ENCODE results near the gene NEDD4.
A peak's percentile ranks its signal among the peaks of the same experiment; 100 is the strongest.
"Not testable (repeated sequence)": the region's sequence is repeated elsewhere in the genome, so short reads cannot be mapped to it uniquely, and the experiment has no call there.

The NEDD4 gene

DNA sequence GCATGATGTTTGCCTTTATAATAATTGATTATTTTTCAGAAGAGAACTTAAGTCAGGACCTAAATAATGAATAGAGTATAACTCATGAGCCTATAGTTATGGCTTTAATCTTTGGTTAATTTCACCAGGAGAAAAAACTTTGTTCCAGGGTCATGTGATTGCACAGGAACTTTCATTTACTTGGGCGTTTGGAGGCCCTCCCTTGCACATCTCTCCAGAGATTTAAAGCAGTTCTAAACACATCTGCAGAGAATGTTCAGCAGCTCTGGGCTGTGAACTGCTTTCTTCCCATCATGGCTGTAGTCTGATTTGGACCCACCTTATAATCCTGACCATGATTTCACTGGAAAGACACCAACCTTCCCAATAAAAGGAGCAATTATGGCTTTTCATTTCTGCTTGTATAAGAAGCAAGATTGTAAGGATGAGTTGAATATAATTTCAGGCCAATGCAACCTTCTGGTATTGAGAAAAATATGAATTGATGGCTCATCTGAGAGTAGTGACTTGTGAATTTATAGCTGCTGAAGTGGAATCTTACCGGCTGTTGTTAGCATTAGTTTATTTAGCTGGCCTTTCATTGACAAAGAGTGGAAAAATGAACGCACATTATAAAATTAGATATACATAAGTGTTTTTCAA lies 169.6 kb downstream of the NEDD4 start:
- DNase-seq, result peak; percentile 45

DNA sequence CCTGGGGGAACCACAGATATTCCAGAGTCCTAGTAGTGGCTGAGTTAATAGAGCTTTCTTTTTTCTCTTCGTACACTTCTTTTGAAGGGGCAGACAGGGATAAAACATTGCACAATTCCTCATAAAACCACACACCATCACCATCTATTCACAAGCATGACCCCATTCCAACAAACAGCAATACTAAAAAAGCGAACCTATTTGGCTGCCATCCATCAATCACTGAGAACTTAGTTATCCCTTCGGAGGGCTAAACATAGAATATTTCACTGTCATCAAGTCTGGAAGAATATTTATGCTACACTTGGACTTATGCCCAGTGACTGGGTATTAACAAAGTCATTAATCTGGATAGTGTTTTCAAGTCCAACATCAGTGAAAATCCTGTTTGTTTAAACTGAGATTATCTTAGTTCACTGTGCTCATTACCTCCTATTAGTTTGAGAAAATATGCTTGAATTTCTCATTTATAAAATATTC lies 170.2 kb downstream of the NEDD4 start:
- peak; percentile 94 for DNase-seq

DNA sequence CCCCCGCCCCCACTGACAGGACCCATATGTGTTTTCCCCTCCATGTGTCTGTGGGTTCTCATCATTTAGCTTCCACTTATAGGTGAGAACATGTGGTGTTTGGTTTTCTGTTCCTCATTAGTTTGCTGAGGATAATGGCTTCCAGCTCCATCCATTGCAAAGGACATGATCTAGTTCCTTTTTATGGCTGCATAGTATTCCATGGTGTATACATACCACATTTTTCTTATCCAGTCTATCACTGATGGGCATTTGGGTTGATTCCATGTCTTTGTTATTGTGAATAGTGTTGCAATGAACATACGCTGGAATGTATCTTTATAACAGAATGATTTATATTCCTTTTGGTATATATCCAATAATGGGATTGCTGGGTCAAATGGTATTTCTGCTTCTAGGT lies 171.7 kb downstream of the NEDD4 start:
- DNase-seq, result not testable (repeated sequence)

DNA sequence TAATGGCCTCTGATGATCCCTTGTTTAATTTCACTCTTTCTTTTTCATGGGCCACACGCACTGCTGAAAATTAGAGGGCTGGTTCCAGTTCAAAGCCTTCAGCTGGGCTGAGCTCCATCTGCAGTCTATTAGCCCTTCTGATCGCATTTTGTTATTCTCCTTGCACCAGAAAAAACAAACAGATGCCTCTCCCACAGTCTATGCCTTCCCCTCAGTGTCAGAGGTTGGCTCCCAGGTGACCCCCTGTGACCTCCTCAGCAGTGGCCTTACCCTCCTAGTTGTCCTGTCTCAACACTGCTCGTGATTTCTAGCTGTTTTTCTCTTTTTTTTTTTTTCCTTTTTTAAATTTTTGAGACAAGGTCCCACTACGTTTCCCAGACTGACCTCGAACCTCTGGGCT lies 173.4 kb downstream of the NEDD4 start:
- DNase-seq, result no peak

DNA sequence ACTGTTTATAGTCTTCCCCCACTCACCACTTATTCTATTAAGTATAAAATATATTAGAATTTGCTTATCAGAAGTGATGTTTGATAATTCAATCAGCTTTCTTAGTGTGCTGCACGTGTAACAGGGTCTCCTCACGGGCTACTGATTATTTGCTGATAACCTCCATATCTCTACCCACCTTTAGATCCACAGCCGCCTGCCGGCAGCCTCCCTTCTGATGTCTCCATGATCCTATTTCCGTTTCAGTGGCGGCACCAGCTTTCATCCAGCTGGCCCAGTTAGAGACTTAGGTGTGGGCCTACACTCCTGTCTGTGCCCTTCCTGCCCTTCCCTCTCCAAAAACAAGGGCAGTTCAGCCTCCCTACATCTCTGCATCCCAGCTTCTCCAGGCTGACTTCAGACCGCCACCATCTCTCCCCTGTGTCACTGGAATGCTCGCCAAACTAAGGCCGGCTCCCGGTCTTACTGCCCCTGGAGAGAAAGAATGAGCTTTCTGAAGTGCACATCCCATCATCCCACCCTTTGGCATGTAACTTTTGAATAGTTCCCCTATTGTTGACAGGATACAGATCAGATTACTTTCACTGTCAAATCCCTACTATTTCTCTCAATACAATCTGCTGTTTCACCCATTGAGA lies 173.9 kb downstream of the NEDD4 start:
- peak; percentile 29 for DNase-seq

DNA sequence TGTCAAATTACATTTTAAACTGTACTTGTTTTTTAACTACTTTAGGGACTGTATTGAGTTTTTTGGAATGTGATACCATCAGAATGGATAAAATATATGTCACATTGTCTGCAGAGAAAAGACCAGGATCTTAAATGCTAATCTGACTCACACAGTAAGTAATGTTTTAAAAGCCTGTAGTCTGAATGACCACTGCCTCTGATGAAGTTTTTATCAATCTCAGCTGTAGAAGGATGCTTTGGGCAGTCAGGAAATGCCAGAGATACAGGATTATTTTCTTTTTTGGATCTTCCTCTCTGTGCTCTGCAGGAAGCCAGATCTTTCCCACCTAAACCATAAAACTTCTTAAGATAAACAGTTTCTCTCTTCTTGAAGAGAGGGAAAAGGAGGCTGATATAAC lies 177.4 kb downstream of the NEDD4 start:
- DNase-seq, result peak; percentile 43

DNA sequence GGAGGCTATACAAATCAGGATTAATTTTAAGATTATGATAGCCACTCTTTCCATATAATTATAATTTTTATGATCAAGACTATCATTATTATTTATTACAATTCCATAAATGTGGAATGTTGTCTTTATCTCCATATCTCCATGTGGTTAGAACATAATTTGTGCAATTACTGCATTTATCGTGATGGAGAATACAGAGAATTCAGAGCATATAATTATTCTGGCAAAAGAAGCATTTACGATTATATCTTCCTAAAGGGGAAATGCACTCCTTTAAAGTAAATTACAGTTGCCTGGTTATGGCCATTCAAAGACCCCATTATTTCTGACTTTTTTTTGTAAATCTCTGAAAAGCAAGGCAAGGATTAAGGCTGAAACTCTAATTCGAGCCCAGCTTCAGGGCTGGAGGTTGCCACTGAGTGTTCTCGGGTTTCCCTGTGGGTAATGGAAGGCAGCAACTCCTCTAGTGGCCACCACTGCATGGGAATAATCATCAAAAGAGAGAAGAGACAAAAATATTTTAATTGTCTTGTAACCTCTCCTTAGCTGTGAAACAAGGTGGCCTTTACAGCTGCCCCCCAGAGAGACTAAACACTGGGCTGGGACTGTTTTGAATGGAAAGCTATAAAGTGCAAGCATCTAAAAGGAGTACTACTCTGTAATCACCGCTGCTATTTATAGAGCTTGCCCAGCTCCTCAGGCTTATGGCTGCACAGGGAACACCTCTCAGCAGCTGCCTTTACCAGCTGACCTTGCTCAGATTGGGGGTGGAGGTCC lies 190.6 kb downstream of the NEDD4 start:
- DNase-seq, result no peak

DNA sequence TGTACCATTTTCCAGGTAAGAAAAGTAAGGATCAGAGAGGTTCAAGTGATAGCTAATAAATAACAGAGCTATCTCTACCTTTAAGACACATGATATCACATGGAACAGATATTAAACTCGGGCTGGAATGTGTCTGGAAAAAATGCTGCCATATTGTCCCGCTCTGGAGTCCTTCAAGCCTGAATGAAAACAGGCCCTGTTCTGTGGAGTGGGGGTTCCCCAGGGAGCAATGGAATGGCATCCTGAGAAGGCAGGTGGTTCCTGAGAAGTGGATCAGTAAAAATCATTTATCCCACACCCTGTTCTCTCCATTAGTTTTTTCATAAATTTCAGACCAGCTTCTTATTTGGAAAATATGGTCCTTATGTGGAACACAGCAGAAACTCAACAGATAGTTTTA lies 193.2 kb downstream of the NEDD4 start:
- no peak for DNase-seq

DNA sequence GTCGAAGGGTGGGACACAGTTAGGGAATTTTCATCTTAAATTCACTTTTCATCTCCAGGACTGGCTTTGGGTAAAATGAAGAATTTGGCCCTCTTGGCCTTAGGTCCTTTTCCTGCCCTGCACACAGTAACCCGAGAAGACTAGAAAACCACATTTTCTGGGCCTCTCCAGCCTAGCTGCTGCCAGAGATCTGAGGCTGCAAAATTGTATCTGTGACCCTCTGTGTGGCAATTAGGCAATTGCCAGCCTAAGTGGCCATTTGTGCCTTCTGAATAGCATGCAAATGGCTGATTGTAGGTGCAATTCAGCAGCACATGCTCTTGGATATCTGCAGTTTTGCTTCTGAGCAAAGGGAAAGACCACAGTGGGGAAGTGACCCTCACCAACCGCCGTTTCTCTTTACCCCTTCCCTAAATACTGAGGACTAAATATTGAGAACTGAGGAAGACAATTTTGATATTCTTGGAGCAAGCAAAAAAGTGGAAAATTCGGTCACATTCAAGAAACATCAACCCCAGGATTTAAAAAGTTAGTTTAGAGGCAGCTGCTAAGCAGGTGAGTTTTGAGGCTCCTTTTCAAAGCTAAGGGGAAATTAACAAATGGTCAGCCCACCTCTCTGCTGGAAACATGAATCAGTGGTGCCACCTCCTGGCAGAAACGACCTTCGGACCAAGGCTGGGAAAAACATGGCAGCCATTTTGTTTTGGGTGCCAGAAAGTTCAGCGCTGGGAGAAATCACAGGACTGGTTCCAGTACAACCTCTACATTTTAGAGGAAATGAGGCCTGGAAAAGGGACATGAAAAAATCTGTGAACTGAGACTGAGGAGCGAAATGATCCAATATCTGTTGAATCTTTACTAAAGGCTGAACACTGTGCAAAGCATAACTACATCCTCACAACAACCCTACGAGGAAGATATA lies 193.9 kb downstream of the NEDD4 start:
- peak; percentile 31 for DNase-seq

DNA sequence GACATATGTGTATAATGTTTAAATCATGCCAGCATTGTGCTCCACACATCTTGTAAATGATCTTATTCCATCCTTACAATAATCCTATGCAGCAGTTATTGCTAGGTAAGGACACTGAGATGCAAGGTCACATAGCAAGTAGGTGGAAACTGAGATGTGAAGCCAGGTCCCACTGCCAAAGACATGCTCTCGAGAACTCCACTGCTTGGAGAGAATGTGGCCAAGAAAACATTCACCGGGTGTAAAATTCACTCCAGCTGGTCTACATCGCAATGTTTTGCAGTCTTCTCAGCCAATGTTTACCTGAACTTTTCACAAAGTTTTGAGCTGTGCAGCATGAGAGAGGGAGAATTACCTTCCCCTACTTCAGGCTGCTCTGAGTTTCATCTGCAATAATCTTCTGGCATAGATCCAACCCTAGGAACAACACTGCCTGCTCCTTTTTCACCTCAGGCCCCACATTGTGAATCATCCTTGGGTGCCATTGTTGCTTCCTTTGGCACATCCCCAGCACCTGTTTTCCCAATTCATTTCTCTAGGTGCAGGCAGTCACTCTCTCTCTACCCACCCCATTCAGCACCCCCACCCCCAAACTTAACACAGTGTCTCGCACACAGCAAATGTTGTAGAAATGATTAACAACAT lies 197.0 kb downstream of the NEDD4 start:
- no peak for DNase-seq

DNA sequence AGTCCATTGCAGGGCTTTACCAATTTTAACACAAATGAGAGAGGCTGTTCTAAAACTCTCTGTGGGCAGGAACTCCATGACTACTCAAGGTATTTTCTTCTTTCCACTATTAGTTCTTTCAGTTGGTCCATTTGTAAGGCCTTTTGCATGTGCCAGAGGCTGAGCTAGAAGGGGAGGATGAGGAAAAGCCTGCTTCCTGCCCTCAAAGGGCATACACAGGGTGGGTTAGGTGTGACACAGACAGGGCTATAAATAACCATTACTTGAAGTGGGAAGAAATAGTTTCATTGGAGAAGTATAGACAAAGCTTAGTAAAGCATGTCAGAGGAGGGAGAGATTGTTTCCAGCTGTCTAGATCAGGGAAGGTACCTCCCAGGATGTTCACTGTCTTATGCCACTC lies 198.4 kb downstream of the NEDD4 start:
- DNase-seq, result no peak

DNA sequence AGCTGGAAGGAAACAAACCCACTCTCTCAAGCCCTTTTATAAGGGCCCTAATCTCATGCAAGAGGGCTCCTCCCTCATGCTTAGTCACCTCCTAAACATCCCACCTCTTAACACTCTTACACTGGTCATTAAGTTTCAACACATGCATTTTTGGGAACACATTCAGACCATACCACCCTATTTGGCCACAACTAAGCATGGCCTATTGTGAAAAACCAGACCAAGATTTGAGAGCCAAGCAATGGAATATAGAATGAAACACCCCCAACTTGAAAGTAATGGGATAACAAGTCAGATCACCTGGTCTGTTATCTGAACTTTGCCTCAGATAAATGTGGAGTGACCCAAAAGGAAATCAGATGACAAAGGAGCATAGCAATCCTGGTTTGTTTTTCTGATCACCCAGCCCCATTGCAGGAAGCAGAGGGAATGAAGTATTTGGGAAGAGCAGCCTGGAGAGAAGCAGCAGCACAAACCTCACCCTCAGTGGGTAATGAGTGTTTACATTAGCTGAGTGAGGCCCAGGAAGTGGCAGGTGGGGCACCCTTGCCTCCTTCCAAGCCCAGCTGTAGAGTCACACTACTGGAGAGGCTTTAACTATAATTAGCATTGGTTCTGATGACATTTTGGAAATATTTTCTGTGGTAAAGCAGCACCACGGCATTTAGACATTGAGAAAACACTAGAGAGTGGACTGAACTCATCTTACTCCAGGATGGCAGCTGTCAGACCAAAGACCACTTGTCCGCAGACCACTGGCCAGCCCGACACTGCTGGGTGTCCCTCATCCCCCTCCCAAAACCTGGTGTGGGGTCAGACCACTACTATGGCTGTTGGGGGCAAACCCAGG lies 201.6 kb downstream of the NEDD4 start:
- DNase-seq, result peak; percentile 69

DNA sequence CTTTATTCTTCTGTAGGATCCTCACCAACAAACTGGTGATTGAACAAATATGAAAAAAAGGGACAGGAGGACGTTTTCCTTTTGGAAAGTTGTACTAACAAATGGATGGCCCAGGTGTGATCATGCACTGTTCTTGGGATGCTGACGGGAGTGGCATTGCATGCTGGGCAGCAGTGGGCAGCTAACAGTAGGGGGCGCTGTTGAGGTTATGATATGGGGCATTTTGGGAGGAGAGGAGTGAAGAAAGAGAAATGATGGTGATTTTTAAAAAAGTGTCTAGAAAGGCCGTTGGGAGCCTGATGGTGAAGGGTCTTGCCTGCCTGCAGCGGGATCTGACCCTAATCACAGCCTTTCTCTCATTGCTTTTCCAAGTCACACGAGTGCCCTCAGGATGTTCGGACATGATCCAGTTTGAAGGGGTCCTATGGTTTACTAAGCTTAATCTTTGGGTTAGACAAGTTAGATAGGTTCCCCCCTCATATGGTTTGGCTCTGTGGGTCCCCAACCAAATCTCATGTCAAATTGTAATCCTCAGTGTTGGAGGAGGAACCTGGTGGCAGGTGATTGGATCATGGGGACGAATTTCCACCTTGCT lies 204.2 kb downstream of the NEDD4 start:
- no peak for DNase-seq

DNA sequence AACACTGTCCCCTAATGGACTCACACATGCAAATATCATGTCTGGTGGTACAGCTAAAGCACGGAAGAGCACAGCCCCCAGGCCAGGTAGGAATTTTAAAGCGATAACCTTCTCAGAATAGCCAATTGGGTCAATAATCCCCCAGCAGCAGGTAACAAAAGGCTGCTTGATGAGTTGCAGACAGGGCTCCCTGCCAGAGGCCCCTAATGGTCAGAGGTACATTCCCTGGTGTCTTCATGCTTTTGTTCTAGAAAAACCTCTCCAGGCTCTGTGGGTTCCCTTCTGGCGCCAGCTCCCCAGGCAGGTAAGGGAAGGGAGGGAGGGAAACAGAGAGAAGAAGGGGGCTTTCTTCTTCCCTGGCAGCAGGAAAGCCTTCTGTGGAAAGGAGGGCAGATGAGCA lies 207.1 kb downstream of the NEDD4 start:
- no peak for DNase-seq

DNA sequence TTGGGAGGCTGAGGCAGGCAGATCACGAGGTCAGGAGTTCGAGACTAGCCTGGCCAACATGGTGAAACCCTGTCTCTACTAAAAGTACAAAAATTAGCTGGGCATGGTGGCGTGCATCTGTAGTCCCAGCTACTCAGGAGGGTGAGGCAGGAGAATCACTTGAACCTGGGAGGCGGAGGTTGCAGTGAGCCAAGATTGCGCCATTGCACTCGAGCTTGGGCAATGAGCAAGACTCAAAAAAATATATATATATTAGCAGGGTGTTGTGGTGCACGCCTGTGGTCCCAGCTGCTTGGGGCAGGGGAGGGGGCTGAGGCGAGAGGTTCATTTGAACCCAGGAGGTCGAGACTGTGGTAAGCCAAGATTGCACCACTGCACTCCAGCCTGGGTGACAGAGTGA lies 207.8 kb downstream of the NEDD4 start:
- DNase-seq, result not testable (repeated sequence)

DNA sequence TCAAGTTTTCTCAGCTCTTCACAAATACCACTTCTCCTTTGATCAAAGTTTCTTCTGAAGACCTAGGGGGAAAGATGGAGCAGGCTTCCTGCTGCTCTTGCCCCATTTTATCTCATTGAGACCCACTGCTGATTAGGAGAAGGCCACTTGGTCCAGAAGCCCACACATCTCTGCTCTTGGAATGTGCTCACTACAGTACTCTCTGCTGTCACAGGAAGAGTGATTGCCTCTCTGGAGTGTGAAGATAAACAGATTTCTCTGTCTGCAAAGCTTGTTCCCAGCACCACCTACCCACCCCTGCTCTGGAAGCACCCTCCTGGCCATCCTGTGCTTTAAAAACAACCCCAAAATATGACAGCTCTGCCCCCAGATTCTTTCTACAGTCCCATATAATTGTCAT lies 209.1 kb downstream of the NEDD4 start:
- DNase-seq, result no peak

DNA sequence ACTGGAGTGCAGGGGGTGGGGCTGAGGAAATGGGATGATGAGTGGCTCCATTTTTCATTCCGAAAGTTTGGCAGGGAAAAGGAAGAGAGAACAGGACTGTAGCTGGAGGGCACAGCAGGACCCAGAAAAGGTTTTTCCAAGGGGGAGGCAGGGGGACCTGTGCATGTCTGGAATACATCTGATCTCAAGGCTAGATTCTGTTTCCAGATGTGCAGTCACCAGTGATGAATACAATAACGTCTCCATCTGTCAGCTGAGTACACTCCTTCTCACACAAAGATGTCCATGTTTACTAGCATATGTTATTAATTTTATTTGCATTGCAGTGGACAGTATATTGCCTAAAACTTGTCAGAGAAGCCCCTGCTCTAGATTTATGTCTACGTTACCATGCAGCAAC lies 210.5 kb downstream of the NEDD4 start:
- DNase-seq, result no peak

DNA sequence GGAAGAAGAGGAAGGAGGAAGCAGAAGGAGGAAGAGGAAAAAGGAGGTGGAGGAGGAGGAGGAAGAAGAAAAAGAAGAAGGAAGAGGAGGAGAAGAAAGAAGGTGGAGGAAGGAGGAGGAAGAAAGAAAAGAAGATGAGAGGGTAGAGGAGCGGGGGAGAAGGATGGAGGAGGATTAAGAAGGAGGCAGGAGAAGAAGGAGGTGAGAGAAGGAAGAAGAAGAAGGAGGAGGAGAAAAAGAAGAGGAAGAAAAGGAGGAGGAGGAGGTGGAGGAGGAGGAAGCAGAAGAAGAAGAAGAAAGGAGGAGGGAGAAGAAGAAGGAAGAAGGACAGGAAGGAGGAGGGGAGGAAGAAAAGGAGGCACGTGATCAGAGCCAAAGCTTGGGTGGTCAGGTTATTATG lies 213.1 kb downstream of the NEDD4 start:
- no peak for DNase-seq

DNA sequence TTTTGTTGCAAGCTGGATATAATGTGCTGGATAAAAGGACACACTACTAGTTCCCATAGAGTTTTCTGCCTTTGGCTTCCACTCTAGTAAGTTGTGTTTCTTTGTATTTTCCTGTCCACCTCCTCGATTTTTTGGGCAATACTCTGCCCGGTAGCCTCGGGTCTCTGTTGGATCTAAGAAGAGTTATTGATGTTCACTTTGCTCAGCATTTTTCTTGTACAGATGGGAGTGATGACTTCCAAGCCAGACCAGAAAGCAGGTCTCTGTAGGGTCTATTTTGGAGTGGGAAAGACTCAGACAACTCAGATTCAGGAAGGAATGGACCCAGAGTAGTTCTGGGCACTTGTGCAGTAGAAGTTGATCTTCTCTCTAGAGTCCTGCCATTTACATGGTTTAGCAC lies 214.5 kb downstream of the NEDD4 start:
- no peak for DNase-seq

Data from fibroblast of skin of scalp (primary cell).